H1 (cell line): ENCODE data around the gene TEX51.

Experiments used
- ATF2 ChIP-seq: IDR thresholded peaks from 2 replicates; pipeline ENCODE4 v1.6.1; 2012; ENCODE audit warnings: low read length, inconsistent platforms
- BACH1 ChIP-seq: IDR thresholded peaks from 2 replicates; pipeline ENCODE4 v1.6.1; 2012; ENCODE audit warnings: low read length, improper control_type of control experiment
- BCL11A ChIP-seq, 2 experiments: IDR thresholded peaks; one replicate each; pipeline ENCODE4 v1.6.1; 2011; ENCODE audit warnings: low read depth in 2 of 2, low read length in 2 of 2, mild to moderate bottlenecking in 2 of 2
- CTCF ChIP-seq, 3 experiments: IDR thresholded peaks; 1 replicate in 2 of 3; 2 replicates in 1 of 3; pipeline versions ENCODE4 v1.5.1 to v1.6.1; 2011; ENCODE audit warnings: low read length in 3 of 3, mild to moderate bottlenecking in 3 of 3, inconsistent platforms in 2 of 3, low read depth in 1 of 3, moderate library complexity in 1 of 3; ENCODE audit not compliant: insufficient read depth in 1 of 3; ENCODE audit errors: control extremely low read depth in 1 of 3
- EGR1 ChIP-seq: IDR thresholded peaks from 2 replicates; pipeline ENCODE4 v1.6.1; 2011; ENCODE audit warnings: low read depth, low read length, borderline replicate concordance
- EP300 ChIP-seq, 2 experiments: IDR thresholded peaks; 1 replicate in 1 of 2; 2 replicates in 1 of 2; pipeline ENCODE4 v1.6.1; 2011 to 2012; ENCODE audit warnings: low read depth in 2 of 2, low read length in 2 of 2, mild to moderate bottlenecking in 2 of 2, borderline replicate concordance in 1 of 2, inconsistent platforms in 1 of 2, moderate library complexity in 1 of 2
- FOSL1 ChIP-seq: IDR thresholded peaks from 2 replicates; pipeline ENCODE4 v1.6.1; 2011; ENCODE audit warnings: mild to moderate bottlenecking, low read depth, low read length, moderate library complexity; ENCODE audit not compliant: insufficient read depth
- GABPA ChIP-seq: IDR thresholded peaks from 2 replicates; pipeline ENCODE4 v1.6.1; 2011; ENCODE audit warnings: mild to moderate bottlenecking, low read length, moderate library complexity, borderline replicate concordance; ENCODE audit not compliant: insufficient read depth
- POLR2AphosphoS5 ChIP-seq: IDR thresholded peaks from 2 replicates; pipeline ENCODE4 v1.6.1; 2011; ENCODE audit warnings: low read depth, low read length
- SIN3A ChIP-seq, 2 experiments: IDR thresholded peaks in 1 of 2; conservative IDR thresholded peaks in 1 of 2; 2 replicates each; pipeline ENCODE4 v1.6.1; 2011 to 2012; ENCODE audit warnings: low read length in 2 of 2, improper control_type of control experiment in 1 of 2, low read depth in 1 of 2, mild to moderate bottlenecking in 1 of 2
- TCF12 ChIP-seq: IDR thresholded peaks from 2 replicates; pipeline ENCODE4 v1.6.1; 2011; ENCODE audit warnings: low read depth, mild to moderate bottlenecking, low read length
- TEAD4 ChIP-seq: IDR thresholded peaks from 2 replicates; pipeline ENCODE4 v1.6.1; 2012; ENCODE audit warnings: low read depth, low read length, inconsistent platforms, mixed read lengths
- ZNF274 ChIP-seq: IDR thresholded peaks from 2 replicates; pipeline ENCODE4 v1.7.0; 2012; ENCODE audit warnings: low read length, borderline replicate concordance; ENCODE audit errors: extremely low read depth

- no peak for TF ChIP-seq SIN3A (conservative IDR thresholded peaks at IDR 0.05 in 1 of 2, IDR thresholded peaks at IDR 0.05 in 1 of 2; ENCODE audit: low read depth in 1 of 2, low read length in 2 of 2)
- TF ChIP-seq ATF2, result no peak
- no peak for TF ChIP-seq EGR1
- TF ChIP-seq EP300 (IDR thresholded peaks at IDR 0.05; ENCODE audit: borderline replicate concordance in 1 of 2, low read depth in 2 of 2, low read length in 2 of 2), result no peak
- TF ChIP-seq GABPA, result no peak
- TF ChIP-seq CTCF (IDR thresholded peaks at IDR 0.05; ENCODE audit: control extremely low read depth in 1 of 3, insufficient read depth in 1 of 3, low read depth in 1 of 3, low read length in 3 of 3), result no peak
- TF ChIP-seq FOSL1, result no peak
- TF ChIP-seq TEAD4, result no peak
- no peak for TF ChIP-seq ZNF274
- TF ChIP-seq TCF12, result no peak
- TF ChIP-seq POLR2AphosphoS5, result no peak
- no peak for TF ChIP-seq BCL11A (IDR thresholded peaks at IDR 0.05; ENCODE audit: low read depth in 2 of 2, low read length in 2 of 2)
- no peak for TF ChIP-seq BACH1
These were observed 49.6 kb upstream of the TEX51 start for GRCh38 chr2:126849054-126849453.
